Activated T-cell treated with anti-CD3 and anti-CD28 coated beads for 1 hour (primary cell): ENCODE measurements around the gene FZR1.

Experiments
- DNase-seq: peaks from one replicate; pipeline ENCODE4 v3.0.0-alpha.2; 2020; ENCODE audit warnings: low read depth

FZR1 gene

DNA sequence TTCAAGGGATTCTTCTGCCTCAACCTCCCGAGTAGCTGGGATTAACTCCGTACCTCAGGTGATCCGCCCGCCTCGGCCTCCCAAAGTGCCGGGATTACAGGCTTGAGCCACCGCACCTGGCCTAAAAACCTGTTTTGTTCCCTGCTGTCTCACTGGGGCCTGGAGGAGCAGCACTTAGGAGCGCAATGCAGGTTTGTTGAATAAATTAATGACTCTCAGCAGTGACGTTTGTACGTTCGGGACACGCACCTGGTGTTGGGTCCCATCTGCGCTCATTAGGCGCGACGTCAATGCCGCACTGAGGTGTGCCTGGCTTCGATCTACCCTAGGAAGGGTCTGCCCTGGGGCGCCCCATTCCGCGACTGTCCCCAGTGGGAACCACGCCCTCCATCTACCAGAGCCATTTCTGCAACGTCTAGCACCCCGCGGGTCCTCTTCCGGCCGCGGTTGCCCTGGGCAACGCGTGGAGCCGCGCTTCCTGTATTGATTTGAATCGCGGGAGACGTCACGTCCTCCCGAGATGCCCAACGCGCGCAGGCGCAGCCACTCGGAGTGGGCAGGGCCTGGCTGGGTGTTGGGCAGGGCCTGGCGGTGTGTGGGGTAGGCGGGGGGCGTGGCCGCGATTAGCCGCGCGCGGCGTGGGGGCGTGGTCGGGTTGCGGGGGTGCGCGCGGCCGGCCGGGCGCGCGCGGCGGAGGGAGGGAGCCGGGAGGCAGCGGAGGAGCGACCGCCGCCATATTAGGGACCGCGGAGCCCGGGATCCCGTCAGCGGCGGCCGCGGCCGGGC, at the start of gene FZR1:
Gene FZR1, plus strand, starts transcription at position 714 of the 786 bp plus-strand sequence. CDS start 16,679 bp downstream, outside the sequence.
- DNase-seq = peak; percentile 100

GRCh38 chr19:3456925-3457527, 49.1 kb upstream of the FZR1 start:
- DNase-seq = no peak

DNA sequence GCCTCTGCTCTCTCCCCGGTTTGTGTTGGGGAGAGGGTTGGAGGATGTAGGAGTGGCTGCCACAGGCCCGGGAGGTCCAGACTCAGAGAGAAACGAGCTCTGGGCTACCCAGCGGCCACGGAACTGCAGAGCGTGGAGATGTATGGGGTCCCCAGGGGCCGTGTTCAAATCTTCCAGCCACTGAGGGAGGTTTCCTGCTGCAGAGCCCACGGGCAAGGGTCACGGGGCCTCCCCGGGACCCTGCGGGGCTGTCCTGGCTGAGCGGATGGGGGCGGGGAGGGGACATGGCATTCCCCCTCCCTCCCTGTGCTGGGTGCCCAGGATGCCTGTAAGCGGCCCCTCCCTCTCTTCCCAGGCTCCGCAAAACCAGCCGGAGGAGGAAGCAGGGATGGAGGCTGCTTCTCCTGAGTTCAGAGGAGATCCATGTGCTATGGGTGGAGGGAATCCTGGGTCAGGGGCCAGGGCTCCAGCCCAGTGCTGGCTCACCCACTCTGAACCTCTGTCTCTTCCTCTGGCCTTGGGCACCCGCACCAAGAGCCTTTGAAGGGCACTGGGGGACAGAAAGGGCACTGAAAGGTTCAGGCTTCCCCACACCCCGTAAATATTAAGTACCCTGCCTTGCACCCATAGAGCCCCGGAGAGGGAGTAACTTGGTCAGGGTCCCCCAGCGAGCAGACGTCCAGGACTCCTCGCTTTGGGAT, 48.4 kb upstream of the FZR1 start:
- DNase-seq = no peak

- DNase-seq = no peak
Measured at GRCh38 chr19:3458229-3459088, 47.7 kb upstream of the FZR1 start.

DNA sequence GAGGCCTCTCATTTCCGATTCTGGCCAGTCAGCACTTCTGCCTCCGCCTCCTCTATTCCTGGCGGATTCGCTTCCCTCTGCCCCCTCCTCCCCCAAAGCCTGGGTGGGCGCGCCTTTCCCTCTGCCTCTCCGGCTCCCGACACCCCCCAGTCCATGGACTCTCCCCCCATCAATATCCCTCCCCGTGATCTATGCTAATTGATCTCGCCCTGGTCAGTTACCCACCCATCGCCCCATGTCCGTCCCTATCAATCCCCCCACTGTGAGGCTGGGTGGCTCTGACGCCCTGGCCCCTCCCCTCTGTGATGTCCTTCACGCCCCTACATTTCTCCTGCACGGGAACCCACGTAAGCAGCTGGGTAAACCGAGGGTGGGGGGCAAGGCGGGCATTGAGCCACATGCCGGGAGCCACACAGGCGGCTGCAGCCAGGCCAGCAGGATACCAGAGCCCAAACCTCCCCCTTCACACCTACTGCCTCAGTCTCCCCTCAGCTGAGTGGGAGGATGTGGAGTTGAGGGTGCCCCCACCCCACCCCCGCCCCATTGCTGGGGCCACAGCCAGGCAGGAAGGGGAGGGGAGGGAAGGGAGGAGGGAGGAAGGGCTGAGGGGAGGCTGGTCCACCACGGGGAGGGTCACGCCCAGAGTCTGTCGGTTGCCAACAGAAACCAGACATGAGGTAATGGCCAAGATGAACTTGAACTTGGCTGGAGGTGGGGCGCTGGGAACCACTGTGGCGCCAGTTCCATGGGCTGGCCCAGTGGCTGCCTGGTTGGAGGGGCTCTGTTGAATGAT, 46.8 kb upstream of the FZR1 start:
- no peak for DNase-seq

DNA sequence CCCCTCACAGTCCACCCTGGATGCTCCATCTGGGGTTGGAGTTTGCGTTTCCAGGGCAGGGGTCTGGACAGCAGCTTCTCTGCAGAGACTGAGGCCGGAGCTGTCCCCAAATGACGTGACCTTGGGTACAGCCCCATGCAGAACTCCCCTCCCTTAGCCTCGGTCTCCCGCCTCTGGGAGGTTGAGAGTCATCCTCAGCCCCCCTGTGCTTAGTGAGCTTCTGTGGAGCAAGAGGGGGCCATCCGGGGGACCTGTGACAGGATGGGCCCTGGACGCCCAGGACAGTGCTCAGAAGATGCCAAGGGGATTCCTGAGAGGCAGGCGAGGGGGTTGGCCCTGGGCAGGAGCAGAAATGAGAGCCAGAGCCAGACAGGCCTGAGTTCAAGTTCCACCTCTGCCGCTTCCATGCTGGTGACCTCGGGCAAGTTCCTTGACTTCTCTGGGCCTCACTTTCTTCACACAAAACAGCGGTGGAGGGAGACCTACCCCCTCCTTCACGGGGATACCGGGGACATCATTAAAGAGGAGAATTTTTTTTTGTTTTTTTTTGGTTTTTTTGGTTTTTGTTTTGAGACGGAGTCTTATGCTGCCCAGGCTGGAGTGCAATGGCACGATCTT, 46.0 kb upstream of the FZR1 start:
- no peak for DNase-seq

GRCh38 chr19:3462991-3463713, 43.0 kb upstream of the FZR1 start:
- DNase-seq = no peak

DNA sequence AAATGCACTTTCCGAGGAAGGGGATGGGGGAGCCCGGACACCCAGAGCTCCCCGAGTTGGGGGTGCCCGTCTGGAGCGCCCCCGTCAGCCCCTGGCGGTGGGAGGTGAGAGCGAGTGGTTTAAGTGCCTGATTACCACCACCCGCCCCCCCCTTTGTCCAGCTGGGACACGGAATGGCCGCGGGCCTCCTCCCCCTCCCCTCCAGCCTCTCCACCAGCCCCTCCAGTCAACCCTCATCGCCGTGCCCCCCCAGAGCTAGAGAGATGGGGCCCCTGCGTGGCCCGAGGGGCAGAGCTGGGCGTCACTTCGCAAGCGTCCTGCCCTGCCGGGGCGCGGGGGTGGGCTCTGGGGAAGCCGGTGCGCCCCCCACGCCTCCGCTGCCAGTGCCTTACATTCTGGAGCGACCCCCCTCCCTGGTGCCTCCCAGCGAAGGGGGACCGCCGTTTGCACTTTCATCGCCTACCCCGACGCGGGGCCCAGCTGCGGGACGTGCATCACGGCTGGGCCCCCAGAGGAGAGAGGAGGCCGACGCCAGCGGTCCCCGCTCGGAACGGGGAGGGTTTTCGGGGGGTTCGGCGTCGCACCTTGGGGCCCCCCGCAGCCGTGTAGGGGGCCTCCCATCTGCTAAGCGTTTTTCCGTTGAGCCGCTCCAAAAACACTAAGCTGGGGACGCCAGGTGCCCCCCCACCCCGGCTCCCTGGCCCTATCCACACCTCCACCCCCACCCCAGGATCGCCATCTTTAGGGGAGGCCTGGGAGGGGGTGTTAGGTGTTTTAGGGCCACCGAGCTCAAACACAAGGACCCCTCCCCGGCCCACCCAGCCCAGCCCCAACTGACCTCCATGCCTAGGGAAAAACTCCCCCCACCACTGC, 42.2 kb upstream of the FZR1 start:
- DNase-seq = no peak

DNA sequence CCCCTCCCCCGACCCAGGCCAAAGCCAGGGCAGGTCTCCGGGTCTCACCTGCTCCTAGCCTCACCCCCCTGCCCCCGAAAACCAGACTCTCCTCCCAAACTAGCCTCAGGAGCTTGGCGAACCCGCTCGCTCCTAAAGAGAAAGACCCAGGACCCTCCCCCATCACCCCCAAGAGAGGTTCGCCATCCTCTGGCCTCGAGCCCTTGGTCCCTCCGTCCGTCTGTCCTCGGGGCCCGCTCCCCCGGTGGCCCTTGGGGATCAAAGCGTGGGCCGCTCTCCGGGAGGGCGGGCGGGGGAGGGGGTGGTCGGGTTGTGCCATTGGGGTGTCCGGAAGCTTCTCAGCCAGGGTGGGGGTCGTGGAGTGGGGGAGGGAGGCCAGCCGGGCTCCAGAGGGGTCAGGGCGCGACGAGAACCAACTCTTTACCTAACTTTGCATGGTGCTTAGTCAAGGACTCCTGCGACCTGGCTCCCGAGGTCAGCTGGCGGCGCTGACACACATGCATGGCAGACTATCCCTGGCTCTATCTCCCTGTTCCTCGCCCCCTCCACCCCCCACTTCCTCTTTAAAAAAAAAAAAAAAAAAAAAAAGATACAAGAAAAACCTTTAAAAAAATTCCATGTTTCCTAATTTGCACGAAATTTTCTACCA, 41.4 kb upstream of the FZR1 start:
- no peak for DNase-seq

GRCh38 chr19:3465552-3465951, 40.6 kb upstream of the FZR1 start:
- no peak for DNase-seq

- no peak for DNase-seq
Measured at GRCh38 chr19:3466635-3467034, 39.5 kb upstream of the FZR1 start.

- DNase-seq = no peak
Measured at GRCh38 chr19:3467437-3468198, 38.5 kb upstream of the FZR1 start.

GRCh38 chr19:3468211-3468610, 37.9 kb upstream of the FZR1 start:
- no peak for DNase-seq

- no peak for DNase-seq
Measured at GRCh38 chr19:3469638-3470499, 36.2 kb upstream of the FZR1 start.

DNA sequence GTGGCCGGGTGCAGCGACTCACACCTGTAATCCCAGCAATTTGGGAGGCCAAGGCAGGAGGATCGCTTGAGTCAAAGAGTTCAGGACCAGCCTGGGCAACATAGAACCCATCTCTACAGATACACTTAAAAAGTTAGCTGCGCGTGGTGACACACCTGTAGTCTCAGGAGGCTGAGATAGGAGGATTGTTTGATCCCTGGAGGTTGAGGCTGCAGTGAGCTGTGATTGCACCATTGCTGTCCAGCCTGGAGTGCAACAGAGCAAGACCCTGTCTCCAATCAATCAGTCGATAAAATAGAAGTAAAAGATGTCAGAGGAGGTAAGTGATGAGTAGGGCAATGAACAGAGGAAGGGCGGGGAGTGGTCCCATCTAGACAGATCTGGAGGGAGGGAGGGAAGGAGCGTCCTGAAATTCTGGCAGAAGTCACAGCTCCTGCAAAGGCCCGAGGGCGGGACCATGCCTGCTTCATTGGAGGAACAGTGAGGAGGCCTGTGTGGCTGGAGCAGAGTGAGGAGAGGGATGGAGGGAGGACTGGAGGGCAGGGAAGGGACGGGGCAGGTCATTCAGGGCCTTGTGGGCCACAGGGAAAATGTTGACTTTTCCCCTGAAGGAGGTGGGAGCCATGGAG, 35.5 kb upstream of the FZR1 start:
- no peak for DNase-seq

DNA sequence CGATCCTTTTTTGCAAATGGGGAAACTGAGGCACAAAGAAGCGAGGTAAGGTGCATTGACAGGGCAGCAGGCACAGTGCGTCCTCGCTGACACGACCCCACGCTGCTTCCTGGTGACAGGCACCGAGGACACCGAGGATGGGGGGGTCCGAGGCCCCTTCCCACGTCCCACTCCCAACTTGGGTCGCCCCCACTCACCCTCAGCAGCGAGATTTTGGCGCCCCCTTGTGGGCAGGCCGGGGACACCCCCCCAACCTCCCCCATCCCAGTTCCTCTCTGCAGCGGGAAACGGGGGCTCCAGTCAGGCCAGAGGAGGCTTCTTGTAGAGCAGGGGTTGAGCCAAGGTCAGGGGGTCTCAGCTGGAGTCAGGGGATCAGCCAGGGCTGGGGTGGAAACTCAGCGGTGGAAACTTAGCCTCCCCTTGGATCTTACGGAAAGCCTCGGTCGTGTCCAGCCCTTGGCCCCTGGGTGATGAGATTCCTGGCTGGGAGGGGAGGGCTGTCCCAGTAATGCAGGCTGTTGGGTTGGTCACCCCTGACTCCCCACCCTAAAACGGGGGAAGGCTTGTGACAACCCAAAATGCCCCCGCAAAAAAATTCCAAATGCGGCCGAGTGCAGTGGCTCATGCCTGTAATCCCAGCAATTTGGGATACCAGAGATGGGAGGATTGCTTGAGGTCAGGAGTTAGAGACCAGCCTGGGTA, 34.0 kb upstream of the FZR1 start:
- DNase-seq = peak; percentile 37
